GM19397 (cell line): ENCODE results near the gene TEX53.
A peak's percentile ranks its signal among the peaks of the same experiment; 100 is the strongest.

Experiments
- ATAC-seq: cut with Tn5 transposase; IDR thresholded peaks from one replicate; pipeline ENCODE4 v1.9.1; 2021; ENCODE audit warnings: mild to moderate bottlenecking, moderate library complexity; ENCODE audit not compliant: unreplicated experiment

Gene TEX53

GRCh38 chr9:114657705-114658104 lies at the start of gene TEX53:
TEX53 (minus strand) TSS chr9:114657805; CDS start chr9:114657774, 31 bp downstream.
- no peak for ATAC-seq

DNA sequence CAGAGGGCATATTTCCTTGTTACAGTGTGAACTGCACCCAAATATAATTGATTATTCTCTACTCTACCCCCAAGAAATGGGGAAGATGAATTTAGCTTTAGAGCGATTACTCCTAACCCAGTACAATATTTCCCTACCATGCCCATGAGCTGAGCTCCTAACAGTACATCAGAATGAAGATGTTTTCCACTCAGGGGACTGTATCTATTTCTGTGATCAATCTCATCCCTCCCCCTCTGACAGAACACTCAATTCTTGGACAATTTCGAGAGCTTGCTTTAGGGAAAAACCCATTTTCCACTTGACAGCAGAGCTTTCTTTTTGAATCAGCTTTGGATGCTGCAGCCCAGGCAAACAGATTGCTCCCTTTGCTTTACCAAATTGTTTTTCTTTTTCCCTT lies 49.1 kb upstream of the TEX53 start:
- ATAC-seq: no peak

DNA sequence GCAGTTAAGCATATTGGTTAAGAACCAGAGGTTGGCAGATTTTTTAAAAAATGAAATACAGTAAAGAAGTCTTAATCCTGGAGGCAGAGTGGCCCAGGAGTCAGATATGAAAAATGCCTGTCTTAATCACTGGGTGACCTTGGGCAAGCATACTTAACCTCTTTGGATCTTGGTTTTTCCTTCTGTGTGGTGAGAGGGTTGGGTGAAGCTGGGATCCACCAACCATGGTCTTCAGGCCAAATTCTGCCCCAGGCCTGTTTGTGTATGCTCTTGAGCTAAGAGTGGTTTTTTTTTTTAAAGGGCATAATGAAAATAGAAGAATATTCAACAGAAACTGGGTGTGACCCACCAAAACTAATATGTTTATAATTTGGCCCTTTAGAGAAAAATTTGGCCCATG lies 44.4 kb upstream of the TEX53 start:
- no peak for ATAC-seq

GRCh38 chr9:114697951-114698351 lies 40.3 kb upstream of the TEX53 start:
- peak; percentile 34 for ATAC-seq

DNA sequence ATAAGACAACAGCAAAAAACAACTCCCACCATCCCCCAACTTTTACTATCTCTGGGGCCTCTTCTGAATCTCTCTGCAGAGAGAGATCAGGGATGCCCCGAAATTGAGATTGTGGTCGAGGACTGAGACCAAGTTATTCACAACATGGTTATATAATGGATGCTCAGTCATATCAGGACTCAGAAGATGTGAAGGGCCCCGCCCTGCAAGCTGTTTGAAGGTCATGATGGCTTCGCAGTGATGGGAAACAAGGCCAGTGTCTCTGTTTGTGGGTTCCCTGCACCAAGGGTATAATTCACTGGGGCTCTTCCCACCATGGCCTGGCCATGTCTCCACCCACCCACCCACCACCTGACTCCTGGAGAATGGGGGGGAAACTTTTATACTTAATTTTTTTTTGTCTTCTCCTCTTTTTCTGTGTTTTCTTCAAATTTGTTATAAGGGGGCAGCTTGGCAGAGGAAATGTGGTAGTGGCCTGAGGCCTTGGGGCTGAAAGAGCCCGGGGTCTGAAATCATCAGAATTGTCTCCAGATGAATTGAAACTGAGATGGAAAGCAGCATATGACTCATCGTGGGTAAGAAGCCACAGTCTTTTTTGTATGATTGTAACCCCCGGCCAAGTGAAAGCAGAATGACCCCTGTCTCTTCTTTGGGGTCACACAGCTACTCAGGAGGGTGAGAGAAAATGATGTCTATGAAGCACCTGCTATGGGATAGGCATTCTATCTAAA lies 39.4 kb upstream of the TEX53 start:
- peak; percentile 56 for ATAC-seq

DNA sequence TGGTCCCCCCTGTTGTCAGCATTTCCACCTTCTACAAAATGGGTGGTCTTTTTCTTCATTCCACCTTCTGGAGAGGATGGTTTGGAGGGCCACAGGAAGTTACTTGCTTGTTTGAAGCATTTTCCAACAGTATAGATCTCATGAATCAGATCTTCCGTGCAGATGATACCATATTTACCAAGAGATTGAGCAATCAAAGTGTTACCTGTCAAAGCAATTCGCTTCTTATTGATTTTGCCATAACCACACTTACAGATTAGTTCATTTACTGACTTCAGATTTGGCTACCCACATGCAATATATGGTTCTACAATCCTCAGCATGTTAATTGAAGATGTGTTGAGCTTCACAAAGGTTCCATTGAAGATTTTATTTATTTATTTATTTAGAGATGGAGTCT lies 38.3 kb upstream of the TEX53 start:
- no peak for ATAC-seq

DNA sequence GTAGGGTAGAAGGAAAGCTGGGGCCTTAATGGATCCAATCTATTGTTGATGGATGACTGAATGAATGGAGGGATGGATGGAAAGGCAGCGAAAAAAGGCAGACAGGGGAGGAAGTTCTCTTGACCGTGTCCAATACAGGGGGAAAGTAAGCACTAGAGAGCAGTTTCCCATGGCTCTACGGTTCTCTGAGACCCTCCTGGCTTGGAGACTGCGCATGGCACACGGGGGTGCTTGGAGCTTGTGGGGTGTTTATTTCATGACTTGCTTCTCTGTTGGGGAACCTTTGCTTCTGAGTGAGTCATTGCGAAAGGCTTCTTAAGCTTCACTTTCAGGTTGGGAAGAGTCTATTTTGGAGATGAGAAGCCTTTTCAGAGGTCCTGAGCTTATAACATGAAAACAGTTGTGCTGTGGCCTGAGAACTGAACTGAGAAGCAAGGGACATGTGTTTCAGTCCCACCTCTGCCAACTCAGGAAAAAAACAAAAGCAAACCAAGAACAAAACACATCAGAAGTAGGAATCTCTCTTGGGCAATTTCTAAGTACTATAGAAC lies 37.2 kb upstream of the TEX53 start:
- ATAC-seq: peak; percentile 29

DNA sequence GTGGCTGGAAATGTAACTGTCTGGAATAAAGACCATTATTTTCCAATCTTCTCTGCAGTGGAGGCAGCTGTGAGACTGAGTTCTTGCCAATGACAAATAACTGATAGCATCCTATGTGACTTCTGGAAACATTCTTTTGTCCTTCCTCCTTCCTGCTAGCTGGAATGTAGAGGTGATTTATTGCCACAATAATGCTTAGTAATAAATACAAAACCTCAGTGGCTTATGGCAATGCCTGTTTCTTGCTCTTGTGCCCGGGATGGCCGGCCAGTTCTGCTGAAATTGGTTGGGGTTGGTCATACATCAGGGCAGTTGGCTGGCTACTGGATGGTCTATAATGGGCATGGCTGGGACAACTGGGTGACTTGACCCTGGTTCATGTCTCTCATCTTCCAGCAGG lies 36.5 kb upstream of the TEX53 start:
- ATAC-seq: no peak

DNA sequence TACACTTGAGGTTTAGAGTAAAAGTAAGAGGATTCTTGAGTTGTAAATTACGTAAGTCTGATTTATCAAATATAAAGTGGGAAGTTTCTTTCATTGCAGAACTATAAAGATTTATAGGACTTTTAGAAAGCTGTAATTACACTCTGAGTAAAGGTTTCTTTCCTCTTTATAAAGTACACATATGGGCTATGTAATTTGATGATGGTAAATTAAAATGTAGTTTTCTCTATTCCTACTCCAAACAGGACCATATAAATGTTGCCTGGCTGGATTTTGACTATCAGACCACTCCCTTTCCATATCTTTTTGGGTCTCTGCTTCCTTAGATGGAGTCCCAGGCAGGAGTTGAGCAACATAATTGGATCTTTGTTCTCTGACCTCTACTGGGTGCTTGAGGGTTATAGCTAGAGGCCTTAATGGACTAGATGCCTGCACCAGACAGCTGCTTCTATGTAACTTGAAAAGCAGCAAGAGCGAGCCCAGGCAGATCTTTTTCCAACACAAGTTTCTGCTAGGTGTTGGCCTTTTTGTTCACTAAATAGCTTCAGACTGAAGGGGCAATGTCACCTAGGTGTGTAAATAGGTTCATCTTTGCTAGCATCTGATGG lies 35.7 kb upstream of the TEX53 start:
- ATAC-seq: no peak

GRCh38 chr9:114691956-114692295 lies 34.3 kb upstream of the TEX53 start:
- ATAC-seq: no peak

DNA sequence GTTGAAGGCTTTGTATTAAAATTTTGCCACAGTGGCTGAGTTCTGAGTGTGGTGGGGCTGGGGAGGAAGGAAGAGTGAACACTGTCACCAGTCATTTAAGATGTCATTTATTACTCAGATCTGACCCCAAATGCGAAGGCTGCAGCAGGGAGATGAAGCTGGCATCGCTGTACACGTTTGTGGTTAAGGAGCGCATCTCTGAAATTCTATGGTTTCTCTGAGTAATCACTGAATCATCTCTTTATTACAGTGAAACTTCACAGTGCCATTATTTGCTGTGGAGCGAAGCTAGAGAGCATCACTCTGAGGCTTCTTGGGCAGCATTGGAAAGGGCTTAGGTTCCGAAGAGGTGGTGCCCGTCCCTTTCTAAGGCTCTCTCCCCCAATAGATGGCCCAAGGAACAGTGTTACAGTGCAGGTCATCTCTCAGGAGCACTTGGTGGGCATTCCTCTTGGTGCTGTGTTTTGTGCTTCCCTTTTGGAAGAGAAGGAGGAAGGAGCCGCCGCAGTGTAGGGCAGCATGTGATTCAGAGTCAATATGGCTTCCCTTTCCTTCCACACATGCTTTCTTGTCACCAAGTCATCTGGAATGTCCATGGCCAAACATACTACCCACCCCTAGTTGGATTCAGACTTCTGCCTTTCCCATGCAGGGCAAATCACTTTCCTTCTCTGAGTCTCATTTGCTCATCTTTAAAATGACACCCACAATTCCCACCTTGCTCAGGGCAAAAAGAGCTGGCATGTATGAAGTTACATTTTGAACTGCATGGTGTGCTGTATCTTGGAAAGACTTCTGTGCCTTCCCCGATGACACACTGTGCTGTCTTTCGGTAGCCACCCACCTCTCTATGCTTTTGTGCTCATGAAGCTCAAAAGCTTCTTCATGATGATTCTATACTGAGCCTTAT lies 33.7 kb upstream of the TEX53 start:
- peak; percentile 54 for ATAC-seq

DNA sequence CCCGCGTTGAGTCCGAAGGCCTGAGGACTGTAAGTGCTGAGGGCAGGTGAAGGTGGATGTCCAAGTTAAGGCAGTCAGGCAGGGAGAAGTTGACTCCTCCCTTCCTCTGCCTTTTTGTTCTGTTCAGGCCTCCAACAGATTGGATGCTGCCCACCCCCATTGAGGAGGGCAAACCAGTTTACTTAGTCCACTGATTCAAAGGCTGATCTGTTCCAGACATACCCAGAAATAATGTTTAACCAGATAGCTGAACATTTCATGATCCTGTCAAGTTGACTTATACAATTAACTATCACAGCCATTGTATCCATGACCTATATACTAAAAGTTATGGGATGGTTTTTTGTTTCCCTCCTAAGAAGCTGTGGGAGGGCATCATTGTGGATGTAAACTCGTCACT lies 32.7 kb upstream of the TEX53 start:
- ATAC-seq: no peak

GRCh38 chr9:114689813-114690212 lies 32.2 kb upstream of the TEX53 start:
- ATAC-seq: no peak

- no peak for ATAC-seq
These were observed 31.5 kb upstream of the TEX53 start for GRCh38 chr9:114688909-114689610.

DNA sequence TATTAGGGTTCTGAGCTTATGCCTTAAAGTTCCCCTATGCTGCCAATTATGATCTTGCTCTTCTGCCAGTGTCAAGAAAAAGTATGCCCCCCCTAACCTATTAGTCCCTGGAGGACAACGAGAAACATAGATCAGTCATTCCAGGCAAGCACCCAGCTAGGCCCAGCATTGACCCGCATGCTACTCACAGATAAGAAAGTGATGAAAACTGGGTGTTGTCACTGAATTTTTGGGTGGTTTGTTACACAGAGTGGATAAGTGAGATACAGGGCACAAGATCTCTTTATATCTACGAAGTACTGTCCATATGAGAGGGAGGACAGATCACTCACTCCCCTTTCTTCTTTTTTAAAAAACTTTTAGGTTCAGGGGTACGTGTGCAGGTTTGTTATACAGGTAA lies 30.8 kb upstream of the TEX53 start:
- no peak for ATAC-seq

GRCh38 chr9:114687034-114687433 lies 29.4 kb upstream of the TEX53 start:
- no peak for ATAC-seq

DNA sequence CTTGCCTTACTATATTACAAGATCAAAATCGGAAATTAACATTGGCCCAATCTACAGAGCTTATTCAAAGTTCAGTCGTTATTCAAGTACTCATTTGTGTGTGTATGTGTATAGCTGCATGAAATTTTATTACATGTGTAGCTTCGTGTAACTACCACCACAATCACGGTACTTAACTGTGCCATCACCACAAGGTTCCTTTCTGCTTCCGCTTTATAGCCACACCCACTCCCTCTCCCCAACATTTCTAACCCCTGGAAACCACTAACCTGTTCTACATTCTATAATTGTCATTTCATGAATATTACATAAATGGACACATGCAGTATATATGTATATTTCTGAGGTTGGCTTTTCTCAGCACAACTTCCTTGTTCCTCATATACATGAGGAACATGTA lies 28.3 kb upstream of the TEX53 start:
- no peak for ATAC-seq

- ATAC-seq: no peak
These were observed 26.4 kb upstream of the TEX53 start for GRCh38 chr9:114684036-114684435.

GRCh38 chr9:114682846-114683245 lies 25.2 kb upstream of the TEX53 start:
- no peak for ATAC-seq

DNA sequence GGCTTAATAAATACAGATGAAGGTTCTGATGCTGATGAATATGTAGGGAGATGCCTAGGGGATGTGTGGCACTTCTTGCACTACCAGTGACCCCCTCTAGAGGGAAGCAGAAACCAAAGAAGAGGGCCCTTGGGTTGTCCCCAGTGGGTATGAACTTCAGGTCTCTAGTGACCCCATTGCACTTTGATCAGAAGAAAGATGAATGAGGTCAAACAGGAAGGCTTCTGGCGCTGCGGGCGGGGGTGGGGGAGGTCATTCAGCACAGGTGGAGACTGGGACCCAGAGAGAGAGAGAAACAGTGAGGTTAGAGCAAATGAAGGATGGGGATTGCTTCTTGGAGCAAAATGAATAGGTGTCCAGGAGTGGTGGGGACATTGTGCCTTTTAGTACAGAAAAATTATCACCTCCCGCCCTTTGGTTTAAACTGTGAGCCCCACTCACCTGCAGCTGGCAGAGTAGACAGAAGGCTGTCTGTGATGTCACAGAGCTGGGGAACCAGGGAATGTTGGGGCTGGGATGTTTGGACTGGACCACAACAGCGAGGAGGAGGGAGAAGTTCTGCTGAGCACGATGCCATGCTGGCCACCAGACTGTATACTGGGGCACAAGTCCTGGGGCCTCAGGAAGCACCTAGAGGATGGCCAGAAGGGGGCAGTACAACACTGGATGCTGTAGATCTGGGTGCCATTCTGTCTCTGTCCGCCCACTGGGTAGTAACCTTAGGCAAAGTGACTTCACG lies 24.2 kb upstream of the TEX53 start, which contains the start of gene TEX48:
Gene TEX48, minus strand, starts transcription at position 599 of the 739 bp plus-strand sequence. CDS start 10,469 bp downstream, outside the sequence.
- peak; percentile 78 for ATAC-seq
